GM19468 (cell line): ENCODE results near the gene PPP1R1C.

Experiments
- ATAC-seq: cut with Tn5 transposase; IDR thresholded peaks from one replicate; pipeline ENCODE4 v1.9.1; 2021; ENCODE audit warnings: mild to moderate bottlenecking, moderate library complexity, moderate number of reproducible peaks; ENCODE audit not compliant: unreplicated experiment; ENCODE audit errors: extremely low read depth

The PPP1R1C gene

GRCh38 chr2:182055993-182056392 lies 70.3 kb downstream of the PPP1R1C start:
- ATAC-seq: no peak

GRCh38 chr2:182057002-182057401 lies 71.3 kb downstream of the PPP1R1C start:
- no peak for ATAC-seq

GRCh38 chr2:182058056-182058455 lies 72.4 kb downstream of the PPP1R1C start:
- ATAC-seq: no peak

GRCh38 chr2:182061739-182062138 lies 76.1 kb downstream of the PPP1R1C start:
- no peak for ATAC-seq

- no peak for ATAC-seq
Measured at GRCh38 chr2:182062329-182062972, 76.8 kb downstream of the PPP1R1C start.

GRCh38 chr2:182064019-182064778 lies 78.5 kb downstream of the PPP1R1C start:
- no peak for ATAC-seq

GRCh38 chr2:182066400-182067087 lies 80.9 kb downstream of the PPP1R1C start:
- no peak for ATAC-seq

- no peak for ATAC-seq
Measured at GRCh38 chr2:182067393-182067792, 81.7 kb downstream of the PPP1R1C start.

GRCh38 chr2:182068811-182069210 lies 83.2 kb downstream of the PPP1R1C start:
- no peak for ATAC-seq

GRCh38 chr2:182069416-182069815 lies 83.8 kb downstream of the PPP1R1C start:
- no peak for ATAC-seq

GRCh38 chr2:182069908-182070307 lies 84.3 kb downstream of the PPP1R1C start:
- ATAC-seq: no peak

GRCh38 chr2:182070736-182071135 lies 85.1 kb downstream of the PPP1R1C start:
- ATAC-seq: no peak

- no peak for ATAC-seq
Measured at GRCh38 chr2:182072861-182073260, 87.2 kb downstream of the PPP1R1C start.

GRCh38 chr2:182073613-182074012 lies 88.0 kb downstream of the PPP1R1C start:
- no peak for ATAC-seq

GRCh38 chr2:182077023-182077422 lies 91.4 kb downstream of the PPP1R1C start:
- no peak for ATAC-seq

- ATAC-seq: no peak
Measured at GRCh38 chr2:182077448-182078142, 91.9 kb downstream of the PPP1R1C start.

- no peak for ATAC-seq
Measured at GRCh38 chr2:182078988-182079602, 93.4 kb downstream of the PPP1R1C start.

GRCh38 chr2:182080493-182080892 lies 94.8 kb downstream of the PPP1R1C start:
- no peak for ATAC-seq

- no peak for ATAC-seq
Measured at GRCh38 chr2:182081602-182082260, 96.1 kb downstream of the PPP1R1C start.
